Hindlimb muscle (tissue), 1 donor: ENCODE results near the gene SSR4. TPM values are rescaled to one million over a fixed set of nuclear protein-coding genes. Genes with fewer than 3 reads are reported as not detected.

Source experiments
- DNase-seq: peaks from one replicate; pipeline ENCODE4 v3.0.0-alpha.2; 2013
- polyA plus RNA-seq: library from polyadenylated mRNA; unstranded; fragments of 120-200 nt; gene quantifications from one replicate; pipeline ENCODE4 v1.2.1, GENCODE V29; 2013; ENCODE audit not compliant: insufficient read length

SSR4 gene
- polyA plus RNA-seq, 1 donor = 106 TPM

GRCh38 chrX:153782313-153782712 is 12.2 kb upstream of the SSR4 start:
- no peak for DNase-seq

GRCh38 chrX:153782871-153783270 is 11.6 kb upstream of the SSR4 start:
- DNase-seq = no peak

GRCh38 chrX:153783378-153784013 is 11.0 kb upstream of the SSR4 start:
- no peak for DNase-seq

GRCh38 chrX:153784325-153784967 is 10.0 kb upstream of the SSR4 start:
- DNase-seq = no peak

- DNase-seq = no peak
Observed at GRCh38 chrX:153786669-153787068, 7.8 kb upstream of the SSR4 start.

GRCh38 chrX:153789654-153790053 is 4.8 kb upstream of the SSR4 start:
- no peak for DNase-seq

- no peak for DNase-seq
Observed at GRCh38 chrX:153791104-153791852, 3.2 kb upstream of the SSR4 start.

- DNase-seq = no peak
Observed at GRCh38 chrX:153792368-153792767, 2.1 kb upstream of the SSR4 start.

- DNase-seq = no peak
Observed at GRCh38 chrX:153793291-153793690, 1.2 kb upstream of the SSR4 start.

- no peak for DNase-seq
Observed at GRCh38 chrX:153794897-153795816, 689 bp downstream of the SSR4 start.

- DNase-seq = no peak
Observed at GRCh38 chrX:153797415-153798015, 3.0 kb downstream of the SSR4 start.

GRCh38 chrX:153799326-153799725 is 4.9 kb downstream of the SSR4 start:
- no peak for DNase-seq

GRCh38 chrX:153800177-153800722 is 5.8 kb downstream of the SSR4 start:
- DNase-seq = no peak

- no peak for DNase-seq
Observed at GRCh38 chrX:153800746-153801145, 6.3 kb downstream of the SSR4 start.

GRCh38 chrX:153801669-153802068 is 7.2 kb downstream of the SSR4 start:
- no peak for DNase-seq

- no peak for DNase-seq
Observed at GRCh38 chrX:153802513-153803045, 8.1 kb downstream of the SSR4 start.

GRCh38 chrX:153803211-153804099 is 9.0 kb downstream of the SSR4 start:
- no peak for DNase-seq

GRCh38 chrX:153804100-153804595 is 9.7 kb downstream of the SSR4 start:
- no peak for DNase-seq

- no peak for DNase-seq
Observed at GRCh38 chrX:153804621-153805020, 10.2 kb downstream of the SSR4 start.

GRCh38 chrX:153805436-153805835 is 11.0 kb downstream of the SSR4 start:
- no peak for DNase-seq
